ENCODE data around the gene SUPT3H.
"Not testable (repeated sequence)": the region's sequence is repeated elsewhere in the genome, so short reads cannot be mapped to it uniquely, and the experiment has no call there.

- TF ChIP-seq, protein P1, sequence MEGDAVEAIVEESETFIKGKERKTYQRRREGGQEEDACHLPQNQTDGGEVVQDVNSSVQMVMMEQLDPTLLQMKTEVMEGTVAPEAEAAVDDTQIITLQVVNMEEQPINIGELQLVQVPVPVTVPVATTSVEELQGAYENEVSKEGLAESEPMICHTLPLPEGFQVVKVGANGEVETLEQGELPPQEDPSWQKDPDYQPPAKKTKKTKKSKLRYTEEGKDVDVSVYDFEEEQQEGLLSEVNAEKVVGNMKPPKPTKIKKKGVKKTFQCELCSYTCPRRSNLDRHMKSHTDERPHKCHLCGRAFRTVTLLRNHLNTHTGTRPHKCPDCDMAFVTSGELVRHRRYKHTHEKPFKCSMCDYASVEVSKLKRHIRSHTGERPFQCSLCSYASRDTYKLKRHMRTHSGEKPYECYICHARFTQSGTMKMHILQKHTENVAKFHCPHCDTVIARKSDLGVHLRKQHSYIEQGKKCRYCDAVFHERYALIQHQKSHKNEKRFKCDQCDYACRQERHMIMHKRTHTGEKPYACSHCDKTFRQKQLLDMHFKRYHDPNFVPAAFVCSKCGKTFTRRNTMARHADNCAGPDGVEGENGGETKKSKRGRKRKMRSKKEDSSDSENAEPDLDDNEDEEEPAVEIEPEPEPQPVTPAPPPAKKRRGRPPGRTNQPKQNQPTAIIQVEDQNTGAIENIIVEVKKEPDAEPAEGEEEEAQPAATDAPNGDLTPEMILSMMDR (optimal IDR thresholded peaks at IDR 0.05 in 1 of 3, IDR thresholded peaks at IDR 0.05 in 1 of 3, conservative IDR thresholded peaks at IDR 0.05 in 1 of 3; ENCODE audit: extremely low read depth in 1 of 3, insufficient read depth in 2 of 3, low read length in 3 of 3): not testable (repeated sequence)
- not testable (repeated sequence) for TF ChIP-seq EZH2 (IDR thresholded peaks at IDR 0.05; ENCODE audit: low read length)
Measured at GRCh38 chr6:45042673-45043072, 335.1 kb downstream of the SUPT3H start.
